G401.6 (cell line): Measurements from ENCODE around the gene DHRS7B.
"Not testable (repeated sequence)": the region's sequence is repeated elsewhere in the genome, so short reads cannot be mapped to it uniquely, and the experiment has no call there.

Source experiments
- FAIRE-seq: peaks from 2 replicates; lab custom pipeline; 2012; peaks lifted over from hg19 to GRCh38; lab: Jason Lieb, UNC

The DHRS7B gene

GRCh38 chr17:21126645-21127508 is at the start of gene DHRS7B:
DHRS7B (plus strand) TSS chr17:21126964; CDS start chr17:21126972, 8 bp downstream.
- FAIRE-seq, result peak; percentile 93

- FAIRE-seq, result no peak
Observed at GRCh38 chr17:21077281-21077680, 49.5 kb upstream of the DHRS7B start.

GRCh38 chr17:21078016-21078780 is 48.6 kb upstream of the DHRS7B start:
- no peak for FAIRE-seq

GRCh38 chr17:21079196-21079595 is 47.6 kb upstream of the DHRS7B start:
- FAIRE-seq, result no peak

GRCh38 chr17:21082001-21082436 is 44.7 kb upstream of the DHRS7B start:
- FAIRE-seq, result no peak

GRCh38 chr17:21085280-21085679 is 41.5 kb upstream of the DHRS7B start:
- not testable (repeated sequence) for FAIRE-seq

GRCh38 chr17:21085707-21086106 is 41.1 kb upstream of the DHRS7B start:
- no peak for FAIRE-seq

- FAIRE-seq, result no peak
Observed at GRCh38 chr17:21089145-21089544, 37.6 kb upstream of the DHRS7B start.

GRCh38 chr17:21089933-21090901 is 36.5 kb upstream of the DHRS7B start:
- no peak for FAIRE-seq

- FAIRE-seq, result peak; percentile 13
Observed at GRCh38 chr17:21090902-21091618, 35.7 kb upstream of the DHRS7B start.

GRCh38 chr17:21094298-21094704 is 32.5 kb upstream of the DHRS7B start:
- FAIRE-seq, result no peak

GRCh38 chr17:21095735-21096134 is 31.0 kb upstream of the DHRS7B start:
- FAIRE-seq, result no peak

- no peak for FAIRE-seq
Observed at GRCh38 chr17:21096874-21097273, 29.9 kb upstream of the DHRS7B start.

GRCh38 chr17:21098934-21099689 is 27.7 kb upstream of the DHRS7B start:
- peak; percentile 96 for FAIRE-seq

GRCh38 chr17:21100636-21101035 is 26.1 kb upstream of the DHRS7B start:
- no peak for FAIRE-seq

GRCh38 chr17:21104608-21105007 is 22.2 kb upstream of the DHRS7B start:
- FAIRE-seq, result no peak

- FAIRE-seq, result no peak
Observed at GRCh38 chr17:21105064-21105894, 21.5 kb upstream of the DHRS7B start.

GRCh38 chr17:21106316-21106715 is 20.4 kb upstream of the DHRS7B start:
- no peak for FAIRE-seq

GRCh38 chr17:21107067-21107650 is 19.6 kb upstream of the DHRS7B start:
- not testable (repeated sequence) for FAIRE-seq
